ENCODE data around the gene PNPT1. TPM values are rescaled to one million over a fixed set of nuclear protein-coding genes. Genes with fewer than 3 reads are reported as not detected.

Gene PNPT1
- total and polyA plus RNA-seq, 2 of the 13 experiments (the other 11 are each of a cell fraction or from before 2014, with no cell fraction given): 23.4 to 61.0 TPM

DNA sequence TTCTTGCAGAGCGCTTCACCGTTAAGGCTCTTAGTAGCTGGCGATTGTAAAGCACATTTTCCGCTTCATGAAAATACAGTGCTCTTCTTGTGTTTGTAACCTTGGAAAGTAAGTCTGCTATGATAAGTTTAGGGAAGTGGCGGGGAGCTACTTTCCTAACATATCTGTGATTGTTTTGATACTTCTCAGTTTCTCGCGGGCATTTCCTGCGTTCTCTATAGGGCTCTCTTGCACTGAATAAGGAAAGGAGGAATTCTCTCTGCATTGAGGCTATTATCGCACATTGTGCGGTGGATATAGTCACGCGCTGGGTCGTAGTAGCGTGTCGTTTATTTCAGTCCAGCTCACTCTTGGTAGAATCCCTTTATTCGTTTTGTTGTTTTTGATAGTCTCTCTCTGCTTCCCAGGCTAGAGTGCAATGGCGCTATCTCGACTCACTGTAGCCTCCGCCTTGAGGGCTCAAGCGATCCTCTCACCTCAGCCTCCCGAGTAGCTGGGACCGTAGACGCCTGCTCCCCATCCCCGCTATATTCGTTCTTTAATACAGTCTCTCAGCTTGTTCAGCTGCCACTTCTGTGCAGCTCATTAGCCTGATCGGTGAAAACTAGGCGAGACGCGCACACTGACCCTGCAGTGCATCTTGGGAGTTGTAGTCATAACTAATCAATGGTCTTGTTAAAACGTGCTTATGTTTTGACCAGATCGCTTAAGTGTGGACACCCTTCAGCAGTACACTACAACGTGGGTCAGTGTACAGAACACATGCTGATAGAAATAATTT, 75.2 kb downstream of the PNPT1 start (continued):
- TF ChIP-seq, protein P1, sequence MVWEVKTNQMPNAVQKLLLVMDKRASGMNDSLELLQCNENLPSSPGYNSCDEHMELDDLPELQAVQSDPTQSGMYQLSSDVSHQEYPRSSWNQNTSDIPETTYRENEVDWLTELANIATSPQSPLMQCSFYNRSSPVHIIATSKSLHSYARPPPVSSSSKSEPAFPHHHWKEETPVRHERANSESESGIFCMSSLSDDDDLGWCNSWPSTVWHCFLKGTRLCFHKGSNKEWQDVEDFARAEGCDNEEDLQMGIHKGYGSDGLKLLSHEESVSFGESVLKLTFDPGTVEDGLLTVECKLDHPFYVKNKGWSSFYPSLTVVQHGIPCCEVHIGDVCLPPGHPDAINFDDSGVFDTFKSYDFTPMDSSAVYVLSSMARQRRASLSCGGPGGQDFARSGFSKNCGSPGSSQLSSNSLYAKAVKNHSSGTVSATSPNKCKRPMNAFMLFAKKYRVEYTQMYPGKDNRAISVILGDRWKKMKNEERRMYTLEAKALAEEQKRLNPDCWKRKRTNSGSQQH (CRISPR knock-in tag; IDR thresholded peaks at IDR 0.05; ENCODE audit: low read depth): no peak
- TF ChIP-seq ZNF646 (CRISPR knock-in tag; IDR thresholded peaks at IDR 0.05) (no peak), SMAD3 (CRISPR knock-in tag; IDR thresholded peaks at IDR 0.05) (peak; percentile 50; the same call in 1 of the 2 replicates), FLYWCH1 (CRISPR knock-in tag; IDR thresholded peaks at IDR 0.05) (no peak), HCFC1 (IDR thresholded peaks at IDR 0.05; ENCODE audit: low read depth, low read length) (peak; percentile 80), ZNF614 (CRISPR knock-in tag; IDR thresholded peaks at IDR 0.05; ENCODE audit: borderline replicate concordance) (0 out of 2 replicates have a peak, but pooled peaks have one; percentile 64), ZNF260 (CRISPR knock-in tag; IDR thresholded peaks at IDR 0.05; ENCODE audit: borderline replicate concordance, low read depth) (no peak), ZNF687 (CRISPR knock-in tag; IDR thresholded peaks at IDR 0.05) (no peak; the same call in 1 of the 2 replicates), ATAD3A (CRISPR knock-in tag; IDR thresholded peaks at IDR 0.05) (0 out of 2 replicates have a peak, but pooled peaks have one; percentile 71)
